DOHH2 (cell line): ENCODE data around the gene RAX2.

Experiments
- EZH2phosphoT487 ChIP-seq: fragments of 200-600 bp; sonication (generic); IDR thresholded peaks from 2 replicates; pipeline ENCODE4 v1.6.1; 2017; ENCODE audit warnings: borderline replicate concordance, mild to moderate bottlenecking, antibody characterized with exemption, low read length, moderate library complexity, mixed read lengths
- TF ChIP-seq, protein P1 (sequence below): fragments of 200-600 bp; sonication (generic); IDR thresholded peaks from one replicate; pipeline ENCODE4 v1.5.1; 2014; ENCODE audit warnings: antibody characterized with exemption, mild to moderate bottlenecking, low read depth, low read length; ENCODE audit not compliant: poor library complexity, severe bottlenecking

DNA sequence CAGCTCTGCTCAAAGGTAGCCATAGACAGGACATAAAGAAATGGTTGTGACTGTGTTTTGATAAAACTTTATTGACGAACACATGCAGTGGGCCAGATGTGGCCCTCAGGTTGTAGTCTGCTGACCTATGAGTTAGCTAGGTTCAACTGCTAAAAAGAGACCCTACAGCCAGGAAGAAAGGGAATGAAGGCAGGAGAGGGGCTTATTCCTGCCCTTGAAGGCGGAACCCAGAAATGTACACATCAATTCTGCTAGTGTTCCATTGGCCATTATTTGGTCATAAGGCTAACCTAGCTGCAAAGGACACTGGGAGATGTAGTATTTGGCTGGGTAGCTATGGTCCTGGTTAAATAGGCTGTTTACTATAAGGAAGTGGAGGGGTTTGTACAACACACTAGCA, 28.5 kb downstream of the RAX2 start:
- TF ChIP-seq, protein P1, sequence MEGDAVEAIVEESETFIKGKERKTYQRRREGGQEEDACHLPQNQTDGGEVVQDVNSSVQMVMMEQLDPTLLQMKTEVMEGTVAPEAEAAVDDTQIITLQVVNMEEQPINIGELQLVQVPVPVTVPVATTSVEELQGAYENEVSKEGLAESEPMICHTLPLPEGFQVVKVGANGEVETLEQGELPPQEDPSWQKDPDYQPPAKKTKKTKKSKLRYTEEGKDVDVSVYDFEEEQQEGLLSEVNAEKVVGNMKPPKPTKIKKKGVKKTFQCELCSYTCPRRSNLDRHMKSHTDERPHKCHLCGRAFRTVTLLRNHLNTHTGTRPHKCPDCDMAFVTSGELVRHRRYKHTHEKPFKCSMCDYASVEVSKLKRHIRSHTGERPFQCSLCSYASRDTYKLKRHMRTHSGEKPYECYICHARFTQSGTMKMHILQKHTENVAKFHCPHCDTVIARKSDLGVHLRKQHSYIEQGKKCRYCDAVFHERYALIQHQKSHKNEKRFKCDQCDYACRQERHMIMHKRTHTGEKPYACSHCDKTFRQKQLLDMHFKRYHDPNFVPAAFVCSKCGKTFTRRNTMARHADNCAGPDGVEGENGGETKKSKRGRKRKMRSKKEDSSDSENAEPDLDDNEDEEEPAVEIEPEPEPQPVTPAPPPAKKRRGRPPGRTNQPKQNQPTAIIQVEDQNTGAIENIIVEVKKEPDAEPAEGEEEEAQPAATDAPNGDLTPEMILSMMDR = no peak
- no peak for TF ChIP-seq EZH2phosphoT487
